Endothelial cell of umbilical vein (primary cell): Measurements from ENCODE around the gene CCDC82. TPM values are rescaled to one million over a fixed set of nuclear protein-coding genes. Genes with fewer than 3 reads are reported as not detected.

Source experiments
- BruUV-seq: library from RNA; stranded (reverse); fragments of 400-500 nt; replicated peaks from 2 replicates; lab custom pipeline; 2021; lab: Mats Ljungman, UMichigan
- CTCF ChIA-PET: fragments of 300-600, 350-600 bp; sonication (Branson Sonifier 250); formaldehyde crosslinking; loops from one replicate; lab custom pipeline; 2021; ENCODE audit warnings: antibody characterized with exemption, inconsistent platforms; lab: Charles Lee
- POLR2A ChIA-PET: fragments of 300-600, 350-600 bp; sonication (Branson Sonifier 250); formaldehyde crosslinking; loops from one replicate; lab custom pipeline; 2021; ENCODE audit warnings: antibody characterized with exemption, inconsistent platforms; lab: Charles Lee
- DNase-seq: peaks from one replicate; pipeline ENCODE4 v3.0.0-alpha.2; 2011; ENCODE audit warnings: low read depth, low spot score
- FAIRE-seq: peaks from 2 replicates; lab custom pipeline; 2011; peaks lifted over from hg19 to GRCh38; lab: Jason Lieb, UNC
- H2AFZ ChIP-seq: 2 replicates; pipeline ENCODE4 v1.6.0; 2012; ENCODE audit warnings: low read depth, low read length, control low read depth, inconsistent platforms
- H3K27ac ChIP-seq: 2 replicates; pipeline ENCODE4 v1.5.1; 2011; ENCODE audit warnings: low read depth, mild to moderate bottlenecking, control low read depth, low read length, moderate library complexity; ENCODE audit not compliant: insufficient read depth
- H3K27me3 ChIP-seq, 2 experiments: 2 replicates each; pipeline versions ENCODE4 v1.6.0 to v1.6.1; 2011; ENCODE audit warnings: low read length in 2 of 2, mixed read lengths in 1 of 2; ENCODE audit not compliant: control insufficient read depth in 2 of 2, insufficient read depth in 2 of 2
- H3K36me3 ChIP-seq, 2 experiments: 2 replicates in 1 of 2; 3 replicates in 1 of 2; pipeline ENCODE4 v1.5.1; 2011; ENCODE audit warnings: low read length in 2 of 2, mild to moderate bottlenecking in 1 of 2, moderate library complexity in 1 of 2; ENCODE audit not compliant: control insufficient read depth in 2 of 2, insufficient read depth in 2 of 2; ENCODE audit errors: extremely low read depth in 1 of 2
- H3K4me1 ChIP-seq: 3 replicates; pipeline ENCODE4 v1.5.1; 2011; ENCODE audit warnings: mild to moderate bottlenecking, low read length; ENCODE audit not compliant: control insufficient read depth, insufficient read depth; ENCODE audit errors: extremely low read depth
- H3K4me2 ChIP-seq: 2 replicates; pipeline ENCODE4 v1.6.1; 2011; ENCODE audit warnings: low read length, control low read depth, mixed read lengths; ENCODE audit not compliant: insufficient read depth
- H3K4me3 ChIP-seq, 3 experiments: fragments of 200-600 bp in 1 of 3; sonication (generic), shearing (Covaris generic) in 1 of 3; replicated peaks in 1 of 3; 2 replicates each; pipeline ENCODE4 v1.5.1; 2011 to 2016; ENCODE audit warnings: control low read depth in 3 of 3, low read length in 3 of 3, mild to moderate bottlenecking in 2 of 3, inconsistent platforms in 1 of 3, low read depth in 1 of 3, moderate library complexity in 1 of 3; ENCODE audit not compliant: insufficient read depth in 1 of 3
- H3K79me2 ChIP-seq: 2 replicates; pipeline ENCODE4 v1.6.0; 2012; ENCODE audit warnings: low read length, inconsistent platforms; ENCODE audit not compliant: control insufficient read depth, insufficient read depth
- H3K9ac ChIP-seq: replicated peaks from 2 replicates; pipeline ENCODE3; 2011; ENCODE audit warnings: low read length, control low read depth; ENCODE audit not compliant: insufficient read depth; ENCODE audit errors: extremely low read depth
- H3K9me1 ChIP-seq: replicated peaks from 3 replicates; pipeline ENCODE4 v1.6.0; 2011; ENCODE audit warnings: mild to moderate bottlenecking, low read length; ENCODE audit not compliant: control insufficient read depth, insufficient read depth; ENCODE audit errors: extremely low read depth
- H3K9me3 ChIP-seq: replicated peaks from 2 replicates; pipeline ENCODE4 v1.5.1; 2012; ENCODE audit warnings: low read length, inconsistent platforms; ENCODE audit not compliant: control insufficient read depth, insufficient read depth
- H4K20me1 ChIP-seq: replicated peaks from 2 replicates; pipeline ENCODE3; 2011; ENCODE audit warnings: mild to moderate bottlenecking, low read length; ENCODE audit not compliant: control insufficient read depth, insufficient read depth; ENCODE audit errors: extremely low read depth
- EZH2 ChIP-seq: IDR thresholded peaks from 2 replicates; pipeline ENCODE4 v1.6.1; 2012; ENCODE audit warnings: borderline replicate concordance, low read depth, mild to moderate bottlenecking, moderate library complexity, low read length, inconsistent platforms; ENCODE audit not compliant: severe bottlenecking
- FOS ChIP-seq: IDR thresholded peaks from 2 replicates; pipeline ENCODE4 v1.6.1; 2011; ENCODE audit warnings: mild to moderate bottlenecking, low read length, moderate library complexity, borderline replicate concordance; ENCODE audit not compliant: insufficient read depth
- GATA2 ChIP-seq: IDR thresholded peaks from 2 replicates; pipeline ENCODE4 v1.7.0; 2011; ENCODE audit warnings: low read depth, mild to moderate bottlenecking, moderate library complexity, mixed read lengths, low read length; ENCODE audit not compliant: insufficient read length, insufficient read depth
- JUN ChIP-seq: IDR thresholded peaks from 2 replicates; pipeline ENCODE4 v1.6.1; 2011; ENCODE audit warnings: borderline replicate concordance, low read depth; ENCODE audit not compliant: insufficient read length, insufficient read depth
- MYC ChIP-seq: IDR thresholded peaks from one replicate; pipeline ENCODE4 v1.6.1; 2011; ENCODE audit warnings: mild to moderate bottlenecking, low read depth, low read length
- POLR2A ChIP-seq: IDR thresholded peaks from 2 replicates; pipeline ENCODE4 v1.6.1; 2012; ENCODE audit warnings: low read depth, mild to moderate bottlenecking, control low read depth, low read length
- POLR2AphosphoS5 ChIP-seq: IDR thresholded peaks from 2 replicates; pipeline ENCODE4 v1.6.1; 2012; ENCODE audit warnings: low read depth, mild to moderate bottlenecking, control low read depth, low read length, moderate library complexity; ENCODE audit not compliant: insufficient read depth
- dilution Hi-C: fragments of 300-500 bp; cut with MboI; formaldehyde crosslinking; loops from one replicate; pipeline ENCODE4 v1.15.0; 2019; ENCODE audit warnings: low sequenced_read_pairs; ENCODE audit not compliant: extremely low pct_ligation_motif_present
- intact Hi-C: fragments of 100-400 bp; cut with micrococcal nuclease; formaldehyde crosslinking; loops from one replicate; pipeline ENCODE4 v1.10.0; 2022
- polyA plus RNA-seq, 4 experiments: library from polyadenylated mRNA; depleted of rRNA in 3 of 4; stranded (reverse) in 3 of 4; unstranded in 1 of 4; fragments of >200 nt; gene quantifications; 2 replicates each; pipeline versions ENCODE4 v1.2.1 to v1.2.3, GENCODE V29; 2011 to 2012; ENCODE audit warnings: missing spikeins in 1 of 4
- total RNA-seq: library from RNA; stranded (reverse); gene quantifications from 2 replicates; pipeline ENCODE4 v1.2.3, GENCODE V29; 2021
- TF ChIP-seq, protein P1 (sequence below), 2 donors: IDR thresholded peaks; 1 replicate in 1 of 2; 2 replicates in 1 of 2; pipeline ENCODE4 v1.5.1; 2011; ENCODE audit warnings: low read length in 2 of 2, mild to moderate bottlenecking in 2 of 2, moderate library complexity in 2 of 2, control low read depth in 1 of 2, inconsistent platforms in 1 of 2, low read depth in 1 of 2; ENCODE audit not compliant: insufficient read depth in 1 of 2; ENCODE audit errors: extremely low read depth in 1 of 2
- TF ChIP-seq, protein P2 (sequence below): IDR thresholded peaks from 2 replicates; pipeline ENCODE4 v1.6.1; 2011; ENCODE audit not compliant: insufficient read depth, insufficient read length

CCDC82 gene
- total and polyA plus RNA-seq, 2 donors (not counting 3 experiments of a cell fraction or from before 2014, with no cell fraction given), result 8.1 to 33.4 TPM

DNA sequence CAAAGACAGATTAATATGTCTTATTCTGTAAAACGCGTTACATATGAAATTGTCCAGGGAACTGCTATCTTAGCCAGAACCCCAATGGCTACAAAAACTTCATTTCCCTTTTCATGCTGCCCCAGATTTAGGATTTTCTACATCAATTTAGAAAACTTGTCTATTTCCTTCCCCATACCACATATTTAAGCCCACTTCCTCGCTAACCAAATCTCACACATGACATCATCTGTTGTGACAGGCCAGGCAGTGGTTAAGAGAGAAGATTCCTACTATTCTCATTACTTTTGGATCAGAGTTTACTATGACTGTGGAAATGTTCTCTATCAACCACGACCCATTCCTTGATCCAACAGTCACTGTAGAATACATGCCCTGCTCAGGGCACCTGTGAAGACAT lies 15.9 kb downstream of the CCDC82 start:
- BruUV-seq, result no TSS peak
- H3K27me3 ChIP-seq, result no peaks in the 10 kb centered on the region
- H4K20me1 ChIP-seq, result no peaks in the 10 kb centered on the region
- dilution Hi-C loops, result no loop called here
- ChIA-PET CTCF (no interaction called here), POLR2A (no interaction called here)
- no peak overlapping the region for H3K4me3 ChIP-seq
- intact Hi-C loops, result no loop called here
- H3K4me1 ChIP-seq, result no peaks in the 10 kb centered on the region
- no peaks in the 10 kb centered on the region for H3K9me3 ChIP-seq
- H3K79me2 ChIP-seq, result no peaks in the 10 kb centered on the region
- no peak overlapping the region for H3K9ac ChIP-seq
- H3K27ac ChIP-seq, result no peak overlapping the region
- peaks cover 2 to 6% of the 10 kb centered on the region in 2 experiments for H3K36me3 ChIP-seq
- TF ChIP-seq FOS, result no peak
- TF ChIP-seq JUN, result no peak
- no peak for TF ChIP-seq MYC
- TF ChIP-seq, protein P1, sequence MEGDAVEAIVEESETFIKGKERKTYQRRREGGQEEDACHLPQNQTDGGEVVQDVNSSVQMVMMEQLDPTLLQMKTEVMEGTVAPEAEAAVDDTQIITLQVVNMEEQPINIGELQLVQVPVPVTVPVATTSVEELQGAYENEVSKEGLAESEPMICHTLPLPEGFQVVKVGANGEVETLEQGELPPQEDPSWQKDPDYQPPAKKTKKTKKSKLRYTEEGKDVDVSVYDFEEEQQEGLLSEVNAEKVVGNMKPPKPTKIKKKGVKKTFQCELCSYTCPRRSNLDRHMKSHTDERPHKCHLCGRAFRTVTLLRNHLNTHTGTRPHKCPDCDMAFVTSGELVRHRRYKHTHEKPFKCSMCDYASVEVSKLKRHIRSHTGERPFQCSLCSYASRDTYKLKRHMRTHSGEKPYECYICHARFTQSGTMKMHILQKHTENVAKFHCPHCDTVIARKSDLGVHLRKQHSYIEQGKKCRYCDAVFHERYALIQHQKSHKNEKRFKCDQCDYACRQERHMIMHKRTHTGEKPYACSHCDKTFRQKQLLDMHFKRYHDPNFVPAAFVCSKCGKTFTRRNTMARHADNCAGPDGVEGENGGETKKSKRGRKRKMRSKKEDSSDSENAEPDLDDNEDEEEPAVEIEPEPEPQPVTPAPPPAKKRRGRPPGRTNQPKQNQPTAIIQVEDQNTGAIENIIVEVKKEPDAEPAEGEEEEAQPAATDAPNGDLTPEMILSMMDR (IDR thresholded peaks at IDR 0.05; ENCODE audit: extremely low read depth in 1 of 2, insufficient read depth in 1 of 2, low read depth in 1 of 2, low read length in 2 of 2), result no peak
- no peak for TF ChIP-seq EZH2
- TF ChIP-seq, protein P2, sequence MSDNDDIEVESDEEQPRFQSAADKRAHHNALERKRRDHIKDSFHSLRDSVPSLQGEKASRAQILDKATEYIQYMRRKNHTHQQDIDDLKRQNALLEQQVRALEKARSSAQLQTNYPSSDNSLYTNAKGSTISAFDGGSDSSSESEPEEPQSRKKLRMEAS, result no peak
- no peak for TF ChIP-seq GATA2
- no peak for TF ChIP-seq POLR2AphosphoS5
- TF ChIP-seq POLR2A, result no peak
- H3K4me2 ChIP-seq, result no peak overlapping the region
- FAIRE-seq (no peak), DNase-seq (no peak)
- no peaks in the 10 kb centered on the region for H3K9me1 ChIP-seq
- no peak overlapping the region for H2AFZ ChIP-seq
